Neural cell (in vitro differentiated cells): ENCODE results near the gene KRABD2.

Experiments
- H2AFZ ChIP-seq: fragments of 200-600, 300-800 bp; sonication (generic), shearing (Covaris generic); 2 replicates; pipeline ENCODE4 v1.6.0; 2014; ENCODE audit warnings: low read depth, mild to moderate bottlenecking, antibody characterized with exemption, low read length, moderate library complexity
- H3F3A ChIP-seq: fragments of 200-600 bp; shearing (Covaris generic); 2 replicates; pipeline ENCODE4 v1.6.1; 2016; ENCODE audit warnings: mild to moderate bottlenecking, moderate library complexity, mixed read lengths, antibody characterized with exemption, low read length; ENCODE audit not compliant: insufficient read depth, poor library complexity, severe bottlenecking
- H3K27ac ChIP-seq: fragments of 200-600, 300-800 bp; sonication (generic), shearing (Covaris generic); 2 replicates; pipeline ENCODE4 v1.5.1; 2014; ENCODE audit warnings: mild to moderate bottlenecking, low read length, moderate library complexity
- H3K27me3 ChIP-seq: fragments of 300-800, 200-600 bp; sonication (generic), shearing (Covaris generic); 2 replicates; pipeline ENCODE4 v1.6.0; 2014; ENCODE audit warnings: mild to moderate bottlenecking, low read depth, low read length, moderate library complexity; ENCODE audit not compliant: insufficient read depth
- H3K36me3 ChIP-seq: fragments of 300-800, 200-600 bp; sonication (generic), shearing (Covaris generic); 2 replicates; pipeline ENCODE4 v1.5.1; 2014; ENCODE audit warnings: mild to moderate bottlenecking, antibody characterized with exemption, low read length, moderate library complexity; ENCODE audit not compliant: insufficient read depth
- H3K4me2 ChIP-seq: fragments of 300-800, 200-600 bp; sonication (generic), shearing (Covaris generic); 2 replicates; pipeline ENCODE4 v1.6.0; 2014; ENCODE audit warnings: mild to moderate bottlenecking, low read length
- H3K4me3 ChIP-seq: fragments of 300-800, 200-600 bp; sonication (generic), shearing (Covaris generic); 2 replicates; pipeline ENCODE4 v1.5.1; 2014; ENCODE audit warnings: mild to moderate bottlenecking, low read length, moderate library complexity
- H3K79me2 ChIP-seq: fragments of 200-600 bp; shearing (Covaris generic); replicated peaks from 2 replicates; pipeline ENCODE4 v1.6.0; 2014; ENCODE audit warnings: mild to moderate bottlenecking, low read length, moderate library complexity; ENCODE audit not compliant: insufficient read depth
- H3K9ac ChIP-seq: fragments of 300-800, 200-600 bp; sonication (generic), shearing (Covaris generic); 2 replicates; pipeline ENCODE4 v1.6.1; 2016; ENCODE audit warnings: mild to moderate bottlenecking, low read length, mixed read lengths
- H3K9me2 ChIP-seq: fragments of 200-600 bp; shearing (Covaris generic); 2 replicates; pipeline ENCODE4 v1.6.1; 2016; ENCODE audit warnings: mild to moderate bottlenecking, low read length, mixed read lengths; ENCODE audit not compliant: insufficient read depth
- H3K9me3 ChIP-seq: fragments of 200-600, 300-800 bp; sonication (generic), shearing (Covaris generic); 2 replicates; pipeline ENCODE4 v1.6.1; 2016; ENCODE audit warnings: mild to moderate bottlenecking, mixed run types, low read length, moderate library complexity, mixed read lengths
- H4K20me1 ChIP-seq: fragments of 200-600 bp; shearing (Covaris generic); 2 replicates; pipeline ENCODE4 v1.6.1; 2016; ENCODE audit warnings: mild to moderate bottlenecking, mixed run types; ENCODE audit not compliant: insufficient read depth
- EP300 ChIP-seq: fragments of 450-650 bp; conservative IDR thresholded peaks from 2 replicates; pipeline ENCODE4 v1.6.1; 2014; ENCODE audit warnings: antibody characterized with exemption, mild to moderate bottlenecking, moderate library complexity; ENCODE audit not compliant: poor library complexity, severe bottlenecking
- EZH2 ChIP-seq: fragments of 200-600, 300-800 bp; shearing (Covaris generic), sonication (generic); IDR thresholded peaks from 2 replicates; pipeline ENCODE4 v1.6.1; 2014; ENCODE audit warnings: antibody characterized with exemption, low read length, borderline replicate concordance, mild to moderate bottlenecking; ENCODE audit not compliant: insufficient read depth, poor library complexity, severe bottlenecking
- MXI1 ChIP-seq: fragments of 450-650 bp; conservative IDR thresholded peaks from 2 replicates; pipeline ENCODE4 v1.6.1; 2014; ENCODE audit warnings: antibody characterized with exemption, mild to moderate bottlenecking; ENCODE audit not compliant: poor library complexity, severe bottlenecking
- POLR2AphosphoS5 ChIP-seq: IDR thresholded peaks from 2 replicates; pipeline ENCODE4 v1.6.1; 2012
- RAD21 ChIP-seq: fragments of 450-650 bp; conservative IDR thresholded peaks from 2 replicates; pipeline ENCODE4 v1.6.1; 2014; ENCODE audit warnings: antibody characterized with exemption, mild to moderate bottlenecking, moderate library complexity
- SMC3 ChIP-seq: fragments of 450-650 bp; conservative IDR thresholded peaks from 2 replicates; pipeline ENCODE4 v1.6.1; 2014; ENCODE audit warnings: antibody characterized with exemption, mild to moderate bottlenecking, moderate library complexity; ENCODE audit not compliant: poor library complexity
- TAF1 ChIP-seq: IDR thresholded peaks from 2 replicates; pipeline ENCODE4 v1.6.1; 2012; ENCODE audit warnings: low read depth
- TF ChIP-seq, protein P1 (sequence below): fragments of 450-650 bp; IDR thresholded peaks from 2 replicates; pipeline ENCODE4 v1.5.1; 2014; ENCODE audit warnings: antibody characterized with exemption, mild to moderate bottlenecking, moderate library complexity; ENCODE audit not compliant: poor library complexity, severe bottlenecking
- TF ChIP-seq, protein P2 (sequence below): IDR thresholded peaks from 2 replicates; pipeline ENCODE4 v1.6.1; 2012; ENCODE audit warnings: borderline replicate concordance

The KRABD2 gene

DNA sequence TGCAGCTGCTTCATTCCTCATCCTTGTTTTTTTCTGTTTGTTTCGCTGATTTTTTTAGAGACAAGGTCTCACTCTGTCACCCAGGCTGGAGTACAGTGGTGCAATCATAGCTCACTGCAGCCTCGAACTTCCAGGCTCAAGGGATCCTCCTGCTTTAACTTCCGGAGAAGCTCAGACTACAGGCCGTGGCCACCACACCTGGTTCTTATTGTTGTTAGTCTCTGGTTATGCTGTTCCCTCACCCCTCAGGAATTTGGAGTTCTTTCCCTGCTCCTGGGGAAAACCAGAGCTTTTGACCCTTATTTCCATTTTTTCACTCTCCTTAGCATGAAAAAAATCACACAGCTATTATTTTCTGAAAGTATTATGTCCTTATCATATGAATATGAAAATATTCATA lies 35.0 kb downstream of the KRABD2 start:
- Histone ChIP-seq H3K4me2 (no peak overlapping the region), H3K4me3 (no peak overlapping the region), H3F3A (no peaks in the 10 kb centered on the region), H3K27me3 (no peaks in the 10 kb centered on the region), H2AFZ (no peak overlapping the region), H3K36me3 (no peaks in the 10 kb centered on the region), H3K9ac (no peak overlapping the region), H3K9me3 (no peaks in the 10 kb centered on the region), H3K9me2 (no peaks in the 10 kb centered on the region), H3K79me2 (no peaks in the 10 kb centered on the region), H4K20me1 (no peaks in the 10 kb centered on the region), H3K27ac (no peak overlapping the region)
- TF ChIP-seq EZH2: no peak
- TF ChIP-seq, protein P1, sequence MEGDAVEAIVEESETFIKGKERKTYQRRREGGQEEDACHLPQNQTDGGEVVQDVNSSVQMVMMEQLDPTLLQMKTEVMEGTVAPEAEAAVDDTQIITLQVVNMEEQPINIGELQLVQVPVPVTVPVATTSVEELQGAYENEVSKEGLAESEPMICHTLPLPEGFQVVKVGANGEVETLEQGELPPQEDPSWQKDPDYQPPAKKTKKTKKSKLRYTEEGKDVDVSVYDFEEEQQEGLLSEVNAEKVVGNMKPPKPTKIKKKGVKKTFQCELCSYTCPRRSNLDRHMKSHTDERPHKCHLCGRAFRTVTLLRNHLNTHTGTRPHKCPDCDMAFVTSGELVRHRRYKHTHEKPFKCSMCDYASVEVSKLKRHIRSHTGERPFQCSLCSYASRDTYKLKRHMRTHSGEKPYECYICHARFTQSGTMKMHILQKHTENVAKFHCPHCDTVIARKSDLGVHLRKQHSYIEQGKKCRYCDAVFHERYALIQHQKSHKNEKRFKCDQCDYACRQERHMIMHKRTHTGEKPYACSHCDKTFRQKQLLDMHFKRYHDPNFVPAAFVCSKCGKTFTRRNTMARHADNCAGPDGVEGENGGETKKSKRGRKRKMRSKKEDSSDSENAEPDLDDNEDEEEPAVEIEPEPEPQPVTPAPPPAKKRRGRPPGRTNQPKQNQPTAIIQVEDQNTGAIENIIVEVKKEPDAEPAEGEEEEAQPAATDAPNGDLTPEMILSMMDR: no peak
- TF ChIP-seq, protein P2, sequence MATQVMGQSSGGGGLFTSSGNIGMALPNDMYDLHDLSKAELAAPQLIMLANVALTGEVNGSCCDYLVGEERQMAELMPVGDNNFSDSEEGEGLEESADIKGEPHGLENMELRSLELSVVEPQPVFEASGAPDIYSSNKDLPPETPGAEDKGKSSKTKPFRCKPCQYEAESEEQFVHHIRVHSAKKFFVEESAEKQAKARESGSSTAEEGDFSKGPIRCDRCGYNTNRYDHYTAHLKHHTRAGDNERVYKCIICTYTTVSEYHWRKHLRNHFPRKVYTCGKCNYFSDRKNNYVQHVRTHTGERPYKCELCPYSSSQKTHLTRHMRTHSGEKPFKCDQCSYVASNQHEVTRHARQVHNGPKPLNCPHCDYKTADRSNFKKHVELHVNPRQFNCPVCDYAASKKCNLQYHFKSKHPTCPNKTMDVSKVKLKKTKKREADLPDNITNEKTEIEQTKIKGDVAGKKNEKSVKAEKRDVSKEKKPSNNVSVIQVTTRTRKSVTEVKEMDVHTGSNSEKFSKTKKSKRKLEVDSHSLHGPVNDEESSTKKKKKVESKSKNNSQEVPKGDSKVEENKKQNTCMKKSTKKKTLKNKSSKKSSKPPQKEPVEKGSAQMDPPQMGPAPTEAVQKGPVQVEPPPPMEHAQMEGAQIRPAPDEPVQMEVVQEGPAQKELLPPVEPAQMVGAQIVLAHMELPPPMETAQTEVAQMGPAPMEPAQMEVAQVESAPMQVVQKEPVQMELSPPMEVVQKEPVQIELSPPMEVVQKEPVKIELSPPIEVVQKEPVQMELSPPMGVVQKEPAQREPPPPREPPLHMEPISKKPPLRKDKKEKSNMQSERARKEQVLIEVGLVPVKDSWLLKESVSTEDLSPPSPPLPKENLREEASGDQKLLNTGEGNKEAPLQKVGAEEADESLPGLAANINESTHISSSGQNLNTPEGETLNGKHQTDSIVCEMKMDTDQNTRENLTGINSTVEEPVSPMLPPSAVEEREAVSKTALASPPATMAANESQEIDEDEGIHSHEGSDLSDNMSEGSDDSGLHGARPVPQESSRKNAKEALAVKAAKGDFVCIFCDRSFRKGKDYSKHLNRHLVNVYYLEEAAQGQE: no peak
- no peak for TF ChIP-seq MXI1
- no peak for TF ChIP-seq TAF1
- no peak for TF ChIP-seq POLR2AphosphoS5
- no peak for TF ChIP-seq EP300
- TF ChIP-seq SMC3: no peak
- no peak for TF ChIP-seq RAD21

DNA sequence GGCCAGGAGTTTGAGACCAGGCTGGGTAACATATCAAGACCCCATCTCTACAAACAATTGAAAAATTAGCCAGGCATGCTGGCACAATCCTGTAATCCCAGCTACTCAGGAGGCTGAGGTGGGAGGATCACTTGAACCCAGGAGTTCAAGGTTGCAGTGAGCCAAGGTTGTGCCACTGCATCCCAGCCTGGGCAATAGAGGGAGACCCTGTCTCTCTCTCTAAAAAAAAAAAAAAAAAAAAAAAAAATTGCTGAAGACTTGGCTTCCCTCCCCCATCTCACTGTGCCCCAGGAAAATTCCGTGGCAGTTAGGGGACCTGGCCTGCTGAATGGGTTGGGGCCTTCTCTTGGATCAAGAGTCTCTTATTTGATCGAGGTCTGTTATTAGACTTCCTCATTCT lies 37.0 kb downstream of the KRABD2 start, which contains the start of gene ODF4:
Gene ODF4, plus strand, starts transcription at position 301 of the 400 bp plus-strand sequence. CDS start 212 bp downstream, outside the sequence.
- no peak within 1 kb of the TSS for H3K27ac ChIP-seq
- H3F3A ChIP-seq: no peaks in the 10 kb centered on the region
- no peak within 1 kb of the TSS for H3K4me3 ChIP-seq
- no peaks in the 10 kb centered on the region for H4K20me1 ChIP-seq
- no peaks in the 10 kb centered on the region for H3K36me3 ChIP-seq
- H2AFZ ChIP-seq: no peak within 1 kb of the TSS
- no peak within 1 kb of the TSS for H3K4me2 ChIP-seq
- TF ChIP-seq EZH2: no peak
- no peak for TF ChIP-seq TAF1
- no peaks in the 10 kb centered on the region for H3K9me3 ChIP-seq
- no peaks in the 10 kb centered on the region for H3K27me3 ChIP-seq
- no peaks in the 10 kb centered on the region for H3K79me2 ChIP-seq
- no peak within 1 kb of the TSS for H3K9ac ChIP-seq
- no peaks in the 10 kb centered on the region for H3K9me2 ChIP-seq

DNA sequence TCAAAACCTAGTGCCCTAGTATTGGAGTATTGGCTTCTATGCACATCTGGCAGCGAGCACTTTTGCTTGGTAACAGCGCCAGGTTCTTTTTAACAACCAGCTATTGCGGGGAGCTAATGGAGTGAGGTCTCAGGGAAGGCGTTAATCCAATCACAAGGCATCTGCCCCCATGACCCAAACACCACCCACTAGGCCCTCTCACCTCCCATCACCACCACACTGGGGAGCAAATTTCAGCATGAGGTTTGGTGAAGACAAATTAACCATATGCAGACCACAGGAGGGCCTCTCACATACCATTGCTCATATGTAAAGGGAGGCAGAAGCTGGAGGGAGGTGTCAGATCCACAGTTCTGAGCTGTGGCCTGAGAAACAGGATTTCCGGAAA lies 37.8 kb downstream of the KRABD2 start:
- no peaks in the 10 kb centered on the region for H3F3A ChIP-seq
- no peak overlapping the region for H3K9ac ChIP-seq
- H3K36me3 ChIP-seq: no peaks in the 10 kb centered on the region
- H3K9me3 ChIP-seq: no peaks in the 10 kb centered on the region
- H3K4me2 ChIP-seq: no peak overlapping the region
- H3K79me2 ChIP-seq: no peaks in the 10 kb centered on the region
- no peaks in the 10 kb centered on the region for H3K9me2 ChIP-seq
- H4K20me1 ChIP-seq: no peaks in the 10 kb centered on the region
- no peak overlapping the region for H3K27ac ChIP-seq
- H3K27me3 ChIP-seq: no peaks in the 10 kb centered on the region
- H3K4me3 ChIP-seq: no peak overlapping the region
- no peak for TF ChIP-seq SMC3
- TF ChIP-seq RAD21: no peak
- TF ChIP-seq, protein P1: no peak
- TF ChIP-seq EZH2: no peak
- TF ChIP-seq POLR2AphosphoS5: no peak
- TF ChIP-seq, protein P2: no peak
- TF ChIP-seq EP300: no peak
- no peak for TF ChIP-seq MXI1
- TF ChIP-seq TAF1: no peak
- H2AFZ ChIP-seq: no peak overlapping the region
